Ectodermal cell (in vitro differentiated cells): ENCODE data around the gene GRAMD1B.
"Not testable (repeated sequence)": the region's sequence is repeated elsewhere in the genome, so short reads cannot be mapped to it uniquely, and the experiment has no call there.

ENCODE experiments used
- H3K27ac ChIP-seq: 2 replicates; pipeline ENCODE4 v1.7.0; 2013; ENCODE audit warnings: mild to moderate bottlenecking, low read depth, low read length; ENCODE audit not compliant: insufficient read depth, poor library complexity, severe bottlenecking
- H3K27me3 ChIP-seq: 2 replicates; pipeline ENCODE4 v1.7.0; 2013; ENCODE audit warnings: mild to moderate bottlenecking, low read length; ENCODE audit not compliant: insufficient read depth, control insufficient read depth, poor library complexity, severe bottlenecking
- H3K36me3 ChIP-seq: one replicate; pipeline ENCODE4 v1.7.0; 2013; ENCODE audit warnings: low read length; ENCODE audit not compliant: control insufficient read depth, insufficient read depth
- H3K4me1 ChIP-seq: one replicate; pipeline ENCODE4 v1.7.0; 2013; ENCODE audit warnings: low read length; ENCODE audit not compliant: control insufficient read depth, insufficient read depth
- H3K4me3 ChIP-seq: 2 replicates; pipeline ENCODE4 v1.7.0; 2013; ENCODE audit warnings: low read depth, low read length, control low read depth; ENCODE audit not compliant: insufficient read depth
- H3K9me3 ChIP-seq: 2 replicates; pipeline ENCODE4 v1.7.0; 2013; ENCODE audit warnings: mild to moderate bottlenecking, low read length, moderate library complexity; ENCODE audit not compliant: control insufficient read depth
- WGBS, 2 experiments: methylation state at CpG; one replicate each; pipeline ENCODE4 v1.1.7; 2013; ENCODE audit warnings: missing lambda C conversion rate in 2 of 2; 5-methylcytosine and 5-hydroxymethylcytosine counted together

Gene GRAMD1B

GRCh38 chr11:123519797-123520193 is 89.7 kb downstream of the GRAMD1B start:
- Histone ChIP-seq H3K27me3 (no peaks in the 10 kb centered on the region), H3K9me3 (no peaks in the 10 kb centered on the region), H3K36me3 (no peaks in the 10 kb centered on the region), H3K4me1 (peaks cover 16% of the 10 kb centered on the region), H3K4me3 (no peak overlapping the region), H3K27ac (no peak overlapping the region)
- WGBS, 2 experiments: 77 to 82% methylated on average over 7 of the region's 7 CpGs

GRCh38 chr11:123520476-123520875 is 90.4 kb downstream of the GRAMD1B start:
- 87 to 98% methylated on average over 3 to 6 of the region's 6 CpGs for WGBS, 2 experiments
- peaks cover 23% of the 10 kb centered on the region for H3K4me1 ChIP-seq
- H3K36me3 ChIP-seq, H3K27me3 ChIP-seq, H3K4me3 ChIP-seq, H3K27ac ChIP-seq, H3K9me3 ChIP-seq: not testable (repeated sequence)

- Histone ChIP-seq H3K4me1 (peaks cover 25% of the 10 kb centered on the region), H3K27ac (no peak overlapping the region), H3K9me3 (no peaks in the 10 kb centered on the region), H3K27me3 (no peaks in the 10 kb centered on the region), H3K4me3 (no peak overlapping the region), H3K36me3 (no peaks in the 10 kb centered on the region)
- WGBS, 2 experiments: 94 to 100% methylated on average over 1 to 2 of the region's 3 CpGs
Observed at GRCh38 chr11:123521001-123521400, 90.9 kb downstream of the GRAMD1B start.

GRCh38 chr11:123521930-123522329 is 91.9 kb downstream of the GRAMD1B start:
- H3K27me3 ChIP-seq: no peaks in the 10 kb centered on the region
- peaks cover 29% of the 10 kb centered on the region for H3K4me1 ChIP-seq
- WGBS, 2 experiments: 92 to 96% methylated on average over 3 of the region's 3 CpGs

GRCh38 chr11:123523539-123523938 is 93.5 kb downstream of the GRAMD1B start:
- H3K27me3 ChIP-seq: no peaks in the 10 kb centered on the region
- no peaks in the 10 kb centered on the region for H3K9me3 ChIP-seq
- no peak overlapping the region for H3K27ac ChIP-seq
- H3K4me3 ChIP-seq: no peak overlapping the region
- H3K4me1 ChIP-seq: peaks cover 31% of the 10 kb centered on the region
- H3K36me3 ChIP-seq: no peaks in the 10 kb centered on the region
- WGBS, 2 experiments: 82 to 92% methylated on average over 2 of the region's 2 CpGs

More at GRCh38 chr11:123521930-123522329, 91.9 kb downstream of the GRAMD1B start:
- no peak overlapping the region for H3K4me3 ChIP-seq
- H3K9me3 ChIP-seq: no peaks in the 10 kb centered on the region
- no peaks in the 10 kb centered on the region for H3K36me3 ChIP-seq
- no peak overlapping the region for H3K27ac ChIP-seq

GRCh38 chr11:123525097-123525496 is 95.0 kb downstream of the GRAMD1B start:
- H3K27ac ChIP-seq: no peak overlapping the region
- no peak overlapping the region for H3K4me3 ChIP-seq
- H3K4me1 ChIP-seq: peaks cover 19% of the 10 kb centered on the region
- no peaks in the 10 kb centered on the region for H3K36me3 ChIP-seq
- H3K27me3 ChIP-seq: no peaks in the 10 kb centered on the region
- whole genome bisulfite sequencing, 2 experiments: 67 to 69% methylated on average over 7 of the region's 7 CpGs
- H3K9me3 ChIP-seq: no peaks in the 10 kb centered on the region

- peaks cover 19% of the 10 kb centered on the region for H3K4me1 ChIP-seq
- 60 to 68% methylated on average over 10 to 11 of the region's 11 CpGs for WGBS, 2 experiments
- H3K9me3 ChIP-seq: no peaks in the 10 kb centered on the region
- H3K4me3 ChIP-seq: no peak overlapping the region
- H3K36me3 ChIP-seq: no peaks in the 10 kb centered on the region
- no peaks in the 10 kb centered on the region for H3K27me3 ChIP-seq
- no peak overlapping the region for H3K27ac ChIP-seq
Observed at GRCh38 chr11:123525511-123525918, 95.4 kb downstream of the GRAMD1B start.

GRCh38 chr11:123526027-123526805 is 96.1 kb downstream of the GRAMD1B start:
- Histone ChIP-seq H3K4me1 (peaks cover 19% of the 10 kb centered on the region), H3K9me3 (no peaks in the 10 kb centered on the region), H3K36me3 (no peaks in the 10 kb centered on the region), H3K27me3 (no peaks in the 10 kb centered on the region), H3K4me3 (no peak overlapping the region), H3K27ac (no peak overlapping the region)
- 86 to 92% methylated on average over 21 to 22 of the region's 22 CpGs for WGBS, 2 experiments

GRCh38 chr11:123526918-123527317 is 96.8 kb downstream of the GRAMD1B start:
- Histone ChIP-seq H3K27ac (no peak overlapping the region), H3K4me1 (peaks cover 19% of the 10 kb centered on the region), H3K4me3 (no peak overlapping the region), H3K9me3 (no peaks in the 10 kb centered on the region), H3K36me3 (no peaks in the 10 kb centered on the region), H3K27me3 (no peaks in the 10 kb centered on the region)
- 80 to 84% methylated on average over 7 of the region's 7 CpGs for WGBS, 2 experiments

GRCh38 chr11:123527526-123527925 is 97.5 kb downstream of the GRAMD1B start:
- H3K27ac ChIP-seq: no peak overlapping the region
- peaks cover 19% of the 10 kb centered on the region for H3K4me1 ChIP-seq
- no peak overlapping the region for H3K4me3 ChIP-seq
- H3K27me3 ChIP-seq: no peaks in the 10 kb centered on the region
- no peaks in the 10 kb centered on the region for H3K9me3 ChIP-seq
- no peaks in the 10 kb centered on the region for H3K36me3 ChIP-seq
- WGBS, 2 experiments: 97 to 98% methylated on average over 3 of the region's 3 CpGs
